Subcutaneous abdominal adipose tissue (tissue), 5 donors: Measurements from ENCODE around the gene BICD1.

Source experiments
- H3K27ac ChIP-seq: one replicate; pipeline ENCODE4 v1.7.0; 2013; ENCODE audit warnings: low read depth, mild to moderate bottlenecking, inconsistent platforms, low read length, moderate library complexity
- H3K27me3 ChIP-seq, 5 donors: one replicate each; pipeline ENCODE4 v1.7.0; 2013; ENCODE audit warnings: low read length in 5 of 5, inconsistent platforms in 1 of 5; ENCODE audit not compliant: control insufficient read depth in 5 of 5, insufficient read depth in 4 of 5
- H3K36me3 ChIP-seq, 5 donors: one replicate each; pipeline ENCODE4 v1.7.0; 2013; ENCODE audit warnings: low read length in 5 of 5; ENCODE audit not compliant: control insufficient read depth in 5 of 5, insufficient read depth in 5 of 5
- H3K4me1 ChIP-seq, 5 donors: one replicate each; pipeline ENCODE4 v1.7.0; 2013; ENCODE audit warnings: low read length in 5 of 5, mild to moderate bottlenecking in 3 of 5, moderate library complexity in 1 of 5; ENCODE audit not compliant: control insufficient read depth in 5 of 5, insufficient read depth in 5 of 5
- H3K4me3 ChIP-seq, 5 donors: one replicate each; pipeline ENCODE4 v1.7.0; 2013; ENCODE audit warnings: low read length in 5 of 5, low read depth in 1 of 5
- H3K9ac ChIP-seq, 5 donors: one replicate each; pipeline ENCODE4 v1.7.0; 2013; ENCODE audit warnings: low read length in 5 of 5, mild to moderate bottlenecking in 4 of 5, moderate library complexity in 3 of 5
- H3K9me3 ChIP-seq, 5 donors: one replicate each; pipeline ENCODE4 v1.7.0; 2013; ENCODE audit warnings: low read length in 5 of 5; ENCODE audit not compliant: control insufficient read depth in 5 of 5
- donor health status: healthy.
- donor health status: healthy.
- donor health status: healthy.
- donor health status: healthy.
- donor health status: healthy.

The BICD1 gene

GRCh38 chr12:32303174-32303549, 196.5 kb downstream of the BICD1 start:
- Histone ChIP-seq H3K9me3 (no peaks in the 10 kb centered on the region), H3K9ac (no peak overlapping the region), H3K4me3 (no peak overlapping the region), H3K27ac (no peak overlapping the region), H3K27me3 (no peaks in the 10 kb centered on the region), H3K4me1 (peaks cover 0 to 2% (median 0%) of the 10 kb centered on the region in 5 donors), H3K36me3 (peaks cover 0 to 3% (median 0%) of the 10 kb centered on the region in 5 donors)

DNA sequence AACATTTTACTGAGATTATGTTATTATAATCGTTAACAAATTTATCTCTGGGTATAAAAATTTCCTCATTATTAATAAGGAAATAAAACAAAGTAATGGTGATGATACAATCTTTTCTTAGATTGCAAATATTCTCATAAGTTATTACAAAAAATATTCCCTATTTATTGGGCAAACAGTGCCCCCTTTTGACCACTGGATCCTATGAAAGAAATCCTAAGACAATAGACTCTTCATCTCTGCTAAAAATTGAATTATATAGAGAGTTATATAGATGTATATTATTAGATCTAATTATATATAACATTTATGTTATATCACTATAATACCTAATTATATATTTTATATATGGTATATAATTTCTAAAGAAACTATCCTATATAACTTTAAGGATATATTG, 198.5 kb downstream of the BICD1 start:
- no peaks in the 10 kb centered on the region for H3K27me3 ChIP-seq

DNA sequence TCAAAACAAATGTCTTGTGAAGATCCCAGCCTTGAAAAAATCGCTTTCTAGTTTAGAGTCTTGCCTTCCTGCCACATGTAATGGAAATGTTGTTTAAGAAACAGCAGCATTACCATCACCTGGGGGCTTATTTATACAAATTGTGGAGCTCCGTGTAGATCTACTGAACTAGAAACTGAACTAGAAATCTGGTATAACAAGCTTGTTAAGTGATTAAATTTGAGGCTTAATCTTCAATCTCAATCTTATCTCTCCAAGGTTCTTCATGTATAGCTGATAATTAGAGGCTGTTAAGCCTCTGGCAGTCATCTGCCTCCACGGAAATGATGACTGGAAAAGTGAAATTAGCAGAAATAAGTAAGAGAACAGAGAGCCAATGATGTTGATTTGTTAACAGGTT, 200.7 kb downstream of the BICD1 start:
- H3K4me3 ChIP-seq = no peak overlapping the region

More for the DNA sequence above, 198.5 kb downstream of the BICD1 start:
- no peaks in the 10 kb centered on the region for H3K9me3 ChIP-seq
- H3K9ac ChIP-seq = no peak overlapping the region
- H3K36me3 ChIP-seq = peaks cover 0 to 3% (median 0%) of the 10 kb centered on the region in 5 donors
- peaks cover 0 to under 1% (median 0%) of the 10 kb centered on the region in 5 donors for H3K4me1 ChIP-seq
- H3K27ac ChIP-seq = no peak overlapping the region
- no peak overlapping the region for H3K4me3 ChIP-seq

DNA sequence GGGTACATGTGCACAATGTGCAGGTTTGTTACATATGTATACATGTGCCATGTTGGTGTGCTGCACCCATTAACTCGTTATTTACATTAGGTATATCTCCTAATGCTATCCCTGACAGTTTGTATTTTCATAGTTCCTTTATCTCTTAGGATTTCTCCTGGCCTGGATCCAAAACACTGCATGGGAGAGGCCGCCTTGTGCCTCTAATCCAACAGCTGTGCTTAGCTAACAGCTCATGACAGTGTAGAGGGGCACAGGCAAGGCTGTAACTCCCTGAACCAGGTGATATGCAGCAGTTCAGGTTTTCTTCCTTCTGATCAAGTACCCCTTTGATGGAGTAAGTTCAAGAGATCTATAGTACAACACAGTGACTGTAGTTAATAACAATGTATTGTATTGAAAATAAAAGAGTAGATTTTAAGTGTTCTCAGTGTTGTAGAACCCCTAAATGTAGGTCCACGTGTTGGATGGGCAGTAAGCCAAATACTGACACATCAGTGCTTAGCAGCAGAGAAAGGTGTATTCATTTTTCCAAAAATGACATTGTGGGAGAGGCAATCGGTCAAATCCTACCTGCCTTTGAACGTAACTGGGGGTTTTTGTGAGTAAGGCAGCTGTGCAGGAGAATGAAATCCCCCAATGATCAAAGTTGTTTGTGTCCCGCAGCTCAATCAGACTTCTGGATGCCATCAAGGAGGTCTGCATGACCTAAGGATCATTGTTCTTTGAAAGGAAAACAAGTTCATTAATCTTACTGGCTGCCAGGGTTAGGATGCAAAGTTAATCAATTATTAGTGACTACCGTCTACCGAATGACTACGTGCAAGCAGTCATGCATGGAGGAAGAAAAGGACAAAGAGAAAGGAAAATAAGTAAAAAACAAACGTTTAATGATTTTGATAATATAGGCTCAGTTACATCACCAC, 203.4 kb downstream of the BICD1 start:
- no peak overlapping the region for H3K27ac ChIP-seq
- no peak overlapping the region for H3K4me3 ChIP-seq
- no peaks in the 10 kb centered on the region for H3K27me3 ChIP-seq
- H3K9ac ChIP-seq = no peak overlapping the region
- H3K36me3 ChIP-seq = peaks cover 0 to 3% (median 0%) of the 10 kb centered on the region in 5 donors
- no peaks in the 10 kb centered on the region for H3K9me3 ChIP-seq
- peaks cover 0 to 11% (median 0%) of the 10 kb centered on the region in 5 donors for H3K4me1 ChIP-seq

More for the DNA sequence above, 200.7 kb downstream of the BICD1 start:
- H3K9ac ChIP-seq = no peak overlapping the region
- H3K27me3 ChIP-seq = no peaks in the 10 kb centered on the region
- H3K4me1 ChIP-seq = peaks cover 0 to 11% (median 0%) of the 10 kb centered on the region in 5 donors
- no peaks in the 10 kb centered on the region for H3K9me3 ChIP-seq
- peaks cover 0 to 3% (median 0%) of the 10 kb centered on the region in 5 donors for H3K36me3 ChIP-seq
- no peak overlapping the region for H3K27ac ChIP-seq

DNA sequence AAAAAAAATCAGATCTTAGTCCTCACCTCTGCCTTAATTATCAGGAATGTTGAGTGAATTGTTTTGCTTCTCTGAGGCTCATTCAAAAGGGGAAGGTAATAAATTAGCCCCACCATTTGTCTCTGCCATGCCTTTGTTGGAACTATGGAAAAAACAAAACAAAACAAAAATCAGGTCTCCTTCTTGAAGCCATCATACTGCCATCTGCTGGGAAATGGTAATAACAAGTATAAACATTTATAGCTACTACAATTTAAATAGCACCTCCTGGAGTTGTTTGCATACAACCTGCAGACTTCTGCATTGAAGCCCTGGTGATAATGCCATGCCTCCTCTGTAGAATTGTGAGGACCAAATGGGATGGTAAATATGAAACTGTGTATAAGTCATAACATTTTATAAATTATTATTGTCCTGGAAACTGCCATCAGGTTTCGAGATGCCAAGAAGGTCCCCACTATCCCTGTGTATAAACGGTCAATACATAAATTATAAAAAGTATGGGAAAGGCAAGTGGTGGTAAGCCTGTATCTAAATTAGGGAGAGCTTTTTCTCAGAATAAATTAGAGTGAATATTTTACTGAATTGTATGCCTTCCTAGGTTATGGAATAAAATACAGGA, 205.5 kb downstream of the BICD1 start:
- H3K27me3 ChIP-seq = no peaks in the 10 kb centered on the region
- peaks cover 0 to 11% (median 0%) of the 10 kb centered on the region in 5 donors for H3K4me1 ChIP-seq
- H3K9ac ChIP-seq = no peak overlapping the region
- H3K9me3 ChIP-seq = no peaks in the 10 kb centered on the region
- no peak overlapping the region for H3K27ac ChIP-seq
- no peak overlapping the region for H3K4me3 ChIP-seq
- no peaks in the 10 kb centered on the region for H3K36me3 ChIP-seq

DNA sequence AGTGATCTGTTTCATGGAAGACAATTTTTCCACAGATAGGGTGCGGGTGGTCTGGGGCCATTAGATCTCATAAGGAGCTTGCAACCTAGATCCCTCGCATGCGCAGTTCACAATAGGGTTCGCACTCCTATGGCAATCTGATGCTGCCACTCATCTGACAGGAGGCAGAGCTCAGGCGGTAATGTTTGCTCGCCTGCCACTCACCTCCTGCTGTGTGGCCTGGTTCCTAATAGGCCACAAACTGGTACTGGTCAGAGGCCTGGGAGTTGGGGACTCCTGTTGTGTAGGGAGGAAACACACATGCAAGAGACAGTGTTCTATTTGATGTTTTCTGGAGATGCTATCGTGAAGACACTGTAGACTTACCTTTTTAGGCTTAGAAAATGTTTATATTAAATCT, 215.7 kb downstream of the BICD1 start:
- Histone ChIP-seq H3K9ac (no peak overlapping the region), H3K36me3 (no peaks in the 10 kb centered on the region), H3K4me3 (no peak overlapping the region), H3K9me3 (no peaks in the 10 kb centered on the region), H3K4me1 (peaks cover 0 to 4% (median 0%) of the 10 kb centered on the region in 5 donors), H3K27ac (no peak overlapping the region), H3K27me3 (no peaks in the 10 kb centered on the region)

DNA sequence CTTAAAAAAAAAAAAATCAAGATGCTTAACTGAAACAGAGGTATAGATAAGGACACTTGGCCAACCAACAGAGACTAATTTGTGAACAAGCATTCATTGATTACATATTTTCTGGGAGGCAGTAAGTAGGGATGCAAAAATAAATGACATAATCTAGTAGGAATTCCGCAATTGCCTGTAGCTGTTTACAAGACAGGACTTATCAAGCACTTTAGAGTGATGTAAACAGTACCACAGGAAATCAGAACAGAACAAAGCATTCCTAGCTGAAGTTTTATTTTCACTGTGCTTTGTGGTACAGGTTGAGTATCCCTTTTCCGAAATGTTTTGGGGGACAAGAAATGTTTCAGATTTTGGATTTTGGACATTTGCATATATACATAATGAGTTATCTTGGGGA, 224.5 kb downstream of the BICD1 start:
- Histone ChIP-seq H3K9ac (no peak overlapping the region), H3K27ac (no peak overlapping the region), H3K4me1 (peaks cover 0 to 19% (median 0%) of the 10 kb centered on the region in 5 donors), H3K27me3 (no peaks in the 10 kb centered on the region), H3K36me3 (peaks cover 0 to 3% (median 0%) of the 10 kb centered on the region in 5 donors), H3K9me3 (no peaks in the 10 kb centered on the region), H3K4me3 (no peak overlapping the region)

DNA sequence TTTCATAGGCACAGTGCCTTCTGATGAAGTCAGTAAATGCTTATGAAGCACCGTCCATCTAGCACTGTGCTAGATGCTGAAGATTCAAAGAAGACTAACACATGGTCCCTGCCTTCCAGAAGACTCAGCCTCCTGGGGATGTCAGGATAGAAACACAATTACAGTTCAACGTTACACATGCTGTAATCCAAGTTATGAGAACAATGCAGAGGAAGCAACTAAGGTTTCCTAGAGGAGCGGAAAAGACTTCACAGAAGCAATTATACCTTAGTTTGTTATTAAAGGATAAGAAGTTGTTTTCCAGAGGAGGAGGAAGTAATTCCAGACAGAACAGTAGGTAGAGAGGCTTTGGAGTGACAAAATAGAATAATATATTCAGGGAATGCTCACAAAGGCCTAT, 225.8 kb downstream of the BICD1 start:
- no peaks in the 10 kb centered on the region for H3K9me3 ChIP-seq
- no peak overlapping the region for H3K4me3 ChIP-seq
- H3K27ac ChIP-seq = no peak overlapping the region
- peaks cover 0 to 5% (median 0%) of the 10 kb centered on the region in 5 donors for H3K36me3 ChIP-seq
- H3K9ac ChIP-seq = no peak overlapping the region
- peaks cover 0 to 19% (median 0%) of the 10 kb centered on the region in 5 donors for H3K4me1 ChIP-seq
- no peaks in the 10 kb centered on the region for H3K27me3 ChIP-seq

GRCh38 chr12:32334371-32334777, 227.7 kb downstream of the BICD1 start:
- Histone ChIP-seq H3K9ac (no peak overlapping the region), H3K27ac (no peak overlapping the region), H3K4me3 (no peak overlapping the region), H3K27me3 (no peaks in the 10 kb centered on the region), H3K9me3 (no peaks in the 10 kb centered on the region), H3K36me3 (peaks cover 0 to 14% (median 0%) of the 10 kb centered on the region in 5 donors), H3K4me1 (peaks cover 0 to 19% (median 0%) of the 10 kb centered on the region in 5 donors)

DNA sequence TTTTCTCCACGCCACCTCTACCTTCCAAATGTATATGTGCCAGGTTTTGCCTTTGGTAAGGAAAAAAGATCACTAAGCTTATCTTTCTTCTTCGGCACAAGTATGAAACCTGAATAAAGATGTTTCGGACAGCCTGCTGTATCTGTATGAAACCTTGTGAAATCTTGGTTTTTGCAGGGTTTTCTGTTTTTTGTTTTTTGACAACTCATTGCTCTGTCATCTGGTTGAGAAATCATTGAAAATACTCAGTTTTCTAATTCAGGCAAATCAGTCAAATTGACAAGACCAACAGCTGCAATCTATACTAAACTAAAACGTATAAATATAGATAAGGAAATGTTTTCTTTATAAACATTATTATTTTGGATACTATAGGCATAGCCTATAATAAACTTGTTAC, 229.6 kb downstream of the BICD1 start:
- Histone ChIP-seq H3K27ac (no peak overlapping the region), H3K36me3 (peaks cover 0 to 14% (median 0%) of the 10 kb centered on the region in 5 donors), H3K27me3 (no peaks in the 10 kb centered on the region), H3K9ac (no peak overlapping the region), H3K9me3 (no peaks in the 10 kb centered on the region), H3K4me3 (no peak overlapping the region), H3K4me1 (peaks cover 0 to 16% (median 0%) of the 10 kb centered on the region in 5 donors)
